ENCODE measurements around the gene HECTD3. TPM values are rescaled to one million over a fixed set of nuclear protein-coding genes. Genes with fewer than 3 reads are reported as not detected.
A peak's percentile ranks its signal among the peaks of the same experiment; 100 is the strongest.

HECTD3 gene
- total RNA-seq, 2 experiments from 2014 or later, result 13.3 to 30.1 TPM

DNA sequence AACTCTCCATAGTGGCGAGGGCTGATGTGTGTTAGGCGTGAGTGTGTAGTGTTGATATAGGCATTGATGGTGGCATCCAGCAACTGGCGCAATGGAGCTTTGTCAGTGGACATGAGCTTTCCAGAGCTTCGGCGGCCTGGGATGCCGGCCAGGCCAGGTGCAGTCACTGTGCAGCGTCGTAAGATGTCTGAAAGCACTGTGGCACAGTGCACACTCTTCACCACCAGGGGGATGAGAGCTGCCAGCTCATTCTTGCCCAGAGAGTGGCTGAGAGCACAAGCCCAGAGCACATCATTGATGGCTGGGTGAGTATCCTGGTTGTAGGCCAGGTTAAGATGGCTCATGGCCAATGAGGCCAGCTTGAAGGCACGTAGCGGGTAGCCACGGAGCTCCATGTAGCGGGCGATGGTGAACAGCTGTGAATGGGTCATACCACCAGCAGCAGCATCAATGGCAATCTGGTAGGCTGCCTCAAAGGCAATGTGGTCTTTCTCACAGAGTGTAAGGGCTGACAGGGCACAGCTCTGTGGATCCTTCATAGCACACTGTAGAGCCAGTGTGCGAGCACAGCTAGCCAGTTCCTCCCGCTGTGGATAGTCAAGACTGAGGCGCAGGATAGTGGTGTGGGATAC lies 7.6 kb upstream of the HECTD3 start:
- Histone ChIP-seq H3K79me2 (ENCODE audit: insufficient read depth, low read depth, low read length) (no peaks in the 10 kb centered on the region), H3K9me3 (ENCODE audit: low read length) (0 out of 2 replicates have a peak, but pooled peaks cover 2% of the 10 kb centered on the region), H3K27ac (ENCODE audit: low read depth, low read length, poor library complexity, severe bottlenecking) (no peak overlapping the region), H3K4me3 (ENCODE audit: low read depth, low read length, poor library complexity, severe bottlenecking) (no peak overlapping the region), H3K4me2 (ENCODE audit: low read length) (no peak overlapping the region), H3K36me3 (ENCODE audit: insufficient read depth, low read length) (no peaks in the 10 kb centered on the region; the same call in 1 of the 2 replicates), H3K9me2 (ENCODE audit: insufficient read depth, low read length) (no peaks in the 10 kb centered on the region), H3K4me1 (ENCODE audit: insufficient read depth, low read length, poor library complexity, severe bottlenecking) (no peaks in the 10 kb centered on the region), H4K20me1 (ENCODE audit: insufficient read depth, low read length) (no peaks in the 10 kb centered on the region), H2AFZ (ENCODE audit: low read length) (no peak overlapping the region)
- no TSS peak for BruUV-seq (replicated peaks)
- ChIA-PET POLR2A (interaction anchor here (0.6 to 1.2 kb wide), 7 partner anchors 14 to 541 kb away, joined by 3 to 5 read pairs (median 3); no protein-coding TSS in a partner anchor), CTCF (ENCODE audit: unreplicated experiment) (interaction anchor here (0.6 to 1.5 kb wide), 5 partner anchors 16 to 284 kb away, joined by 3 to 7 read pairs (median 5); no protein-coding TSS in a partner anchor)
- DNase-seq (ENCODE audit: low spot score), result peak; percentile 72
- no peak for TF ChIP-seq EZH2phosphoT487 (IDR thresholded peaks at IDR 0.05; ENCODE audit: borderline replicate concordance, low read depth, low read length)
- TF ChIP-seq, protein P1, sequence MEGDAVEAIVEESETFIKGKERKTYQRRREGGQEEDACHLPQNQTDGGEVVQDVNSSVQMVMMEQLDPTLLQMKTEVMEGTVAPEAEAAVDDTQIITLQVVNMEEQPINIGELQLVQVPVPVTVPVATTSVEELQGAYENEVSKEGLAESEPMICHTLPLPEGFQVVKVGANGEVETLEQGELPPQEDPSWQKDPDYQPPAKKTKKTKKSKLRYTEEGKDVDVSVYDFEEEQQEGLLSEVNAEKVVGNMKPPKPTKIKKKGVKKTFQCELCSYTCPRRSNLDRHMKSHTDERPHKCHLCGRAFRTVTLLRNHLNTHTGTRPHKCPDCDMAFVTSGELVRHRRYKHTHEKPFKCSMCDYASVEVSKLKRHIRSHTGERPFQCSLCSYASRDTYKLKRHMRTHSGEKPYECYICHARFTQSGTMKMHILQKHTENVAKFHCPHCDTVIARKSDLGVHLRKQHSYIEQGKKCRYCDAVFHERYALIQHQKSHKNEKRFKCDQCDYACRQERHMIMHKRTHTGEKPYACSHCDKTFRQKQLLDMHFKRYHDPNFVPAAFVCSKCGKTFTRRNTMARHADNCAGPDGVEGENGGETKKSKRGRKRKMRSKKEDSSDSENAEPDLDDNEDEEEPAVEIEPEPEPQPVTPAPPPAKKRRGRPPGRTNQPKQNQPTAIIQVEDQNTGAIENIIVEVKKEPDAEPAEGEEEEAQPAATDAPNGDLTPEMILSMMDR (conservative IDR thresholded peaks at IDR 0.05; ENCODE audit: low read length), result peak; percentile 81
- intact Hi-C loops (cut with micrococcal nuclease; ENCODE audit: unreplicated experiment), result loop anchor here (1.0 kb wide), 1 partner anchor 282 kb away; no protein-coding TSS in a partner anchor

DNA sequence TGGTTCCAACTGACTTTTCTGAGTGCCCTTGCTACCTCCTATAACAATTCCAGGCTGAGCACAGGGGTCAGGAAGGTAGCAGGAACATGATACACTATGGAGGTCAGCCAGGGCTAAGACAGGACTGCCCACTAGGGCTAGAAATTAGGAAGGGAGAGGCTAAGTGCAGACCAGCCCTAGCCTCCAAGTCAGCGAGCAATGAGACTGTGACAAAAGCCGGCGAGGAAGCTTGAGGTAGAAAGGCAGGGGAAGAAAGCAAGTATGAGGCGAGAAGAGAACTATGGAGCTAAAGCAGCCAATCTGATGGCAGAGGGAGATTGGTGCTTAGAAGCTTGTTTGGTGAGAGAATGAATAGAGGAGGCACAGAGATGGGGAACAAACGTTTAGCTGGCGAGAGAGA lies 5.6 kb upstream of the HECTD3 start:
- H3K79me2 ChIP-seq (ENCODE audit: insufficient read depth, low read depth, low read length), result peaks cover 6% of the 10 kb centered on the region; the same call in 1 of the 2 replicates
- no peak overlapping the region for H3K4me2 ChIP-seq (ENCODE audit: low read length)
- H3K9me3 ChIP-seq (ENCODE audit: low read length), result no peaks in the 10 kb centered on the region
- BruUV-seq (replicated peaks), result no TSS peak
- H3K4me1 ChIP-seq (ENCODE audit: insufficient read depth, low read length, poor library complexity, severe bottlenecking), result peaks cover 6% of the 10 kb centered on the region
- ChIA-PET CTCF (ENCODE audit: unreplicated experiment) (no interaction called here), POLR2A (interaction anchor here (0.8 to 1.6 kb wide), 2 partner anchors 27 to 285 kb away, joined by 3 to 4 read pairs; no protein-coding TSS in a partner anchor)
- H3K4me3 ChIP-seq (ENCODE audit: low read depth, low read length, poor library complexity, severe bottlenecking), result no peak overlapping the region
- no peak overlapping the region for H2AFZ ChIP-seq (ENCODE audit: low read length)
- no peak overlapping the region for H3K27ac ChIP-seq (ENCODE audit: low read depth, low read length, poor library complexity, severe bottlenecking)
- H3K9me2 ChIP-seq (ENCODE audit: insufficient read depth, low read length), result no peaks in the 10 kb centered on the region
- no peaks in the 10 kb centered on the region for H4K20me1 ChIP-seq (ENCODE audit: insufficient read depth, low read length)
- intact Hi-C loops (cut with micrococcal nuclease; ENCODE audit: unreplicated experiment), result no loop called here
- TF ChIP-seq, protein P1 (conservative IDR thresholded peaks at IDR 0.05; ENCODE audit: low read length), result no peak
- no peak for TF ChIP-seq EZH2phosphoT487 (IDR thresholded peaks at IDR 0.05; ENCODE audit: borderline replicate concordance, low read depth, low read length)
- H3K36me3 ChIP-seq (ENCODE audit: insufficient read depth, low read length), result no peaks in the 10 kb centered on the region; the same call in 1 of the 2 replicates
- DNase-seq (ENCODE audit: low spot score), result no peak

Measured in OCI-LY7 (cell line).